Mesodermal cell (in vitro differentiated cells): ENCODE data around the gene RASSF7.

Experiments used
- H3K27ac ChIP-seq: 2 replicates; pipeline ENCODE4 v1.7.0; 2013; ENCODE audit warnings: mild to moderate bottlenecking, low read depth, low read length, moderate library complexity; ENCODE audit not compliant: severe bottlenecking
- H3K36me3 ChIP-seq: 2 replicates; pipeline ENCODE4 v1.7.1; 2013; ENCODE audit warnings: mild to moderate bottlenecking, low read length, moderate library complexity; ENCODE audit not compliant: control insufficient read depth, insufficient read depth
- H3K4me1 ChIP-seq: one replicate; pipeline ENCODE4 v1.7.1; 2013; ENCODE audit warnings: mild to moderate bottlenecking, low read length; ENCODE audit not compliant: insufficient read depth, control insufficient read depth, poor library complexity, severe bottlenecking
- H3K4me3 ChIP-seq: 2 replicates; pipeline ENCODE4 v1.7.0; 2013; ENCODE audit warnings: low read length, control low read depth, mild to moderate bottlenecking; ENCODE audit not compliant: insufficient read depth, poor library complexity, severe bottlenecking; ENCODE audit errors: extremely low read depth
- H3K9me3 ChIP-seq: 2 replicates; pipeline ENCODE4 v1.7.1; 2013; ENCODE audit warnings: mild to moderate bottlenecking, low read length, moderate library complexity; ENCODE audit not compliant: control insufficient read depth
- WGBS, 2 experiments: methylation state at CpG; one replicate each; pipeline ENCODE4 v1.1.5; 2013; ENCODE audit warnings: missing lambda C conversion rate in 2 of 2; ENCODE audit not compliant: insufficient coverage in 2 of 2; 5-methylcytosine and 5-hydroxymethylcytosine counted together

The RASSF7 gene

DNA sequence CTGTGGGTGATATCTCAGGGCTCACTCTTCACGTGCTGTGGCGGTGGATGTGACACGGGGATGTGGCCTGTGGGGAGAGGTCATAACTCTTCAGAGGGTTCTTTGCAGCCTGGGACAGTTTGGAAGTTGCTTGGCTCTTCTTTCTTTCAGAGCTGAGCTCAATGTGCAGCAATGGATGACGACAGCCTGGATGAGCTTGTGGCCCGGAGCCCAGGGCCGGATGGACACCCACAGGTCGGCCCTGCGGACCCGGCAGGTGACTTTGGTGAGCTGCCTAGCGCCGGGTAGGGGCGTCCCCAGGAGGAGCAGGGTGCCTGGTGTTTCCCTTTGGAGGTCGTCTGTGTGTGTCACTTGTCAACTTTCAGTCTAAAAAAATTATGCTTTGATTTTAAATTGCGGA is 20.6 kb downstream of the RASSF7 start:
- H3K36me3 ChIP-seq = peaks cover 60% of the 10 kb centered on the region
- no peak overlapping the region for H3K4me3 ChIP-seq
- no peaks in the 10 kb centered on the region for H3K9me3 ChIP-seq
- WGBS, 2 experiments = 96% methylated on average over 14 of the region's 14 CpGs
- H3K4me1 ChIP-seq = peaks cover 26% of the 10 kb centered on the region
- H3K27ac ChIP-seq = no peak overlapping the region

DNA sequence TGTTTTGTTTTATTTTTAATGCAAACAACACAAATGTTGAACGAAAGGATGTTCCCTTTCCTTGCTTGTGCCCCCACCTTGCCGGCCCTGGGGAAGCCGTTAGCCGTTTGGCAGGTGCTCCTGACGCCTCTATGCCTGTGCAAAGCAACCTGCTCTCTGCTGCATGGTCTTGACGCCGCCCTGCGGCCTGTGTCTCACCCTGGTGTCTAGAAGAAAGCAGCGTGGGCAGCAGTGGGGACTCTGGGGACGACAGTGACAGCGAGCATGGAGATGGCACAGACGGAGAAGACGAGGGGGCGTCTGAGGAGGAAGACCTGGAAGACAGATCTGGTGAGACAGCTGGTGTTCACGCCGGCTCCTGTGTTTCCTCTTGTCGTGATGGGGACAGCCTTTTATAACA is 21.0 kb downstream of the RASSF7 start:
- WGBS, 2 experiments = 94 to 96% methylated on average over 16 to 17 of the region's 17 CpGs
- Histone ChIP-seq H3K4me3 (no peak overlapping the region), H3K27ac (no peak overlapping the region), H3K4me1 (peaks cover 26% of the 10 kb centered on the region), H3K9me3 (no peaks in the 10 kb centered on the region), H3K36me3 (peaks cover 64% of the 10 kb centered on the region)

- Histone ChIP-seq H3K4me3 (no peak overlapping the region), H3K4me1 (peaks cover 20% of the 10 kb centered on the region), H3K36me3 (peaks cover 75% of the 10 kb centered on the region), H3K9me3 (no peaks in the 10 kb centered on the region), H3K27ac (no peak overlapping the region)
- 96 to 97% methylated on average over 7 to 8 of the region's 10 CpGs for WGBS, 2 experiments
Measured at GRCh38 chr11:584287-584686, 23.5 kb downstream of the RASSF7 start.

- Histone ChIP-seq H3K27ac (no peak overlapping the region), H3K36me3 (peaks cover 87% of the 10 kb centered on the region), H3K9me3 (no peaks in the 10 kb centered on the region), H3K4me1 (peaks cover 13% of the 10 kb centered on the region), H3K4me3 (no peak overlapping the region)
- 96 to 98% methylated on average over 24 to 31 of the region's 32 CpGs for WGBS, 2 experiments
Measured at GRCh38 chr11:586376-587316, 25.9 kb downstream of the RASSF7 start.

GRCh38 chr11:587546-587945 is 26.8 kb downstream of the RASSF7 start:
- no peaks in the 10 kb centered on the region for H3K9me3 ChIP-seq
- H3K36me3 ChIP-seq = peaks cover 85% of the 10 kb centered on the region
- WGBS, 2 experiments = 91 to 98% methylated on average over 5 to 8 of the region's 8 CpGs
- H3K27ac ChIP-seq = peak overlapping the region; percentile 69
- peaks cover 13% of the 10 kb centered on the region for H3K4me1 ChIP-seq
- H3K4me3 ChIP-seq = no peak overlapping the region

DNA sequence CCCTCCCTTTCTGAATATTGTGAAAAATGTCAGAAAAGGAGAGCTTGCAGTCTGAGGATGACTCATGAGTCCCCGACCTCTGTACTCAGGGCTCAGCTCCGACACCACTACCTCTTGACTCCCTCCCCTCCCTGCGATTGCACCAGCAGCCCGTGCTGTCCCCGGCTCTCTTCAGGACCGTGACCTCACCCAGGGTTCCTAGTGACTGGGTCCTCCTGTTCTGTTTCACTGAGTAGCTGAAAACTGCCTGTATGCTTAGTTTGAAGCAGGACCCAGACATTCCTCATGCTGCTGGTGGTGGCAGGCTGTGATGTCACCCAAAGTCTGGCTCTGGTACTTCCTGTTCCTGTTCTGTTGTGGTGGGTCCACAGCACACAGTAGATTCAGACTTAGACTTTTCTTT is 27.2 kb downstream of the RASSF7 start:
- Histone ChIP-seq H3K4me3 (no peak overlapping the region), H3K9me3 (no peaks in the 10 kb centered on the region), H3K4me1 (peaks cover 13% of the 10 kb centered on the region), H3K27ac (peak overlapping the region; percentile 69), H3K36me3 (peaks cover 85% of the 10 kb centered on the region)
- 82 to 88% methylated on average over 3 to 6 of the region's 6 CpGs for WGBS, 2 experiments

DNA sequence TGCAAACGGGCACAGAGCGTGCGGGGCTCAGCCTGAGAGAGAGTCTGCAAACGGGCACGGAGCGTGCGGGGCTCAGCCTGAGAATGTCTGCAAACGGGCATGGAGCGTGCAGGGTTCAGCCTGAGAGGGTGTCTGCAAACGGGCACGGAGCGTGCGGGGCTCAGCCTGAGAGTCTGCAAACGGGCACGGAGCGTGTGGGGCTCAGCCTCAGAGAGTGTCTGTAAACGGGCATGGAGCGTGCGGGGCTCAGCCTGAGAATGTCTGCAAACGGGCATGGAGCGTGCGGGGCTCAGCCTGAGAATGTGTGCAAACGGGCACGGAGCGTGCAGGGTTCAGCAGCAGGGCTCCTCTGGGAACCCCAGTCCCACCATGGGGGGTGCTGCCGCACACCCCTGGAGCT is 29.0 kb downstream of the RASSF7 start:
- Histone ChIP-seq H3K9me3 (no peaks in the 10 kb centered on the region), H3K4me3 (no peak overlapping the region), H3K4me1 (peaks cover 13% of the 10 kb centered on the region), H3K27ac (no peak overlapping the region), H3K36me3 (peaks cover 89% of the 10 kb centered on the region)
- WGBS, 2 experiments = 96% methylated on average over 26 of the region's 26 CpGs

- 89 to 93% methylated on average over 8 to 11 of the region's 11 CpGs for WGBS, 2 experiments
- H3K4me3 ChIP-seq = no peak overlapping the region
- no peak overlapping the region for H3K27ac ChIP-seq
- no peaks in the 10 kb centered on the region for H3K9me3 ChIP-seq
- H3K36me3 ChIP-seq = peaks cover 95% of the 10 kb centered on the region
- H3K4me1 ChIP-seq = peaks cover 13% of the 10 kb centered on the region
Measured at GRCh38 chr11:590997-591396, 30.2 kb downstream of the RASSF7 start.

GRCh38 chr11:592501-592900 is 31.7 kb downstream of the RASSF7 start:
- WGBS, 2 experiments = 95 to 100% methylated on average over 19 to 22 of the region's 22 CpGs
- no peaks in the 10 kb centered on the region for H3K9me3 ChIP-seq
- peaks cover 7% of the 10 kb centered on the region for H3K4me1 ChIP-seq
- H3K36me3 ChIP-seq = peaks cover 94% of the 10 kb centered on the region
- no peak overlapping the region for H3K27ac ChIP-seq
- H3K4me3 ChIP-seq = no peak overlapping the region

DNA sequence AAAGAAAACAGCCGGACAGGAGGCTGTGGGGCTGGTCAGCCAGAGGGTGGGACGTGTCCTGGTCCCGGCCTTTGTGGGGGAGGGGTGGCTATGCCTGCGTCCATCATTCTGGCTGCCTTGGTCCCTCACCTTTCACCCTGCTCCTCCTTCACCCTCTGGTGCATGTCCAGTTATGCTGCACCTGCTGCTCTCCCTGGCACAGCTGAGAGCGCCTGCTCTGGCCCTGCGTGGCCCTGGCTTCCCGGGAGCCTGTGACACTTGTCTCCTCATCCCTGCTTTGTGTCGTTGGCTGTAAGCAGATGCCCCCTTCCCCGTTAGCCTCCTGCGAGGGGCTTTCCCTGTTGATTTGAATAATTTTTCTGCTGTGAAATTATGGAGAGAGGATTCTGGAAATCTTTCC is 32.1 kb downstream of the RASSF7 start:
- WGBS, 2 experiments = 89 to 90% methylated on average over 5 to 7 of the region's 10 CpGs
- Histone ChIP-seq H3K36me3 (peaks cover 93% of the 10 kb centered on the region), H3K4me3 (no peak overlapping the region), H3K9me3 (no peaks in the 10 kb centered on the region), H3K4me1 (peaks cover 3% of the 10 kb centered on the region), H3K27ac (no peak overlapping the region)

GRCh38 chr11:593347-593746 is 32.6 kb downstream of the RASSF7 start:
- no peaks in the 10 kb centered on the region for H3K9me3 ChIP-seq
- 97% methylated on average over 15 to 21 of the region's 21 CpGs for WGBS, 2 experiments
- no peaks in the 10 kb centered on the region for H3K4me1 ChIP-seq
- no peak overlapping the region for H3K4me3 ChIP-seq
- H3K36me3 ChIP-seq = peaks cover 94% of the 10 kb centered on the region
- H3K27ac ChIP-seq = no peak overlapping the region
